WI38 (cell line): ENCODE data around the gene HAVCR1.
"Not testable (repeated sequence)": the region's sequence is repeated elsewhere in the genome, so short reads cannot be mapped to it uniquely, and the experiment has no call there.

Experiments
- H3K4me3 ChIP-seq: 2 replicates; pipeline ENCODE4 v1.5.1; 2011; ENCODE audit warnings: low read depth, mild to moderate bottlenecking, control low read depth, low read length
- TF ChIP-seq, protein P1 (sequence below): IDR thresholded peaks from 2 replicates; pipeline ENCODE4 v1.5.1; 2012; ENCODE audit warnings: low read depth, mild to moderate bottlenecking, control low read depth, low read length

Gene HAVCR1

GRCh38 chr5:157050050-157050449 is 8.9 kb downstream of the HAVCR1 start:
- TF ChIP-seq, protein P1, sequence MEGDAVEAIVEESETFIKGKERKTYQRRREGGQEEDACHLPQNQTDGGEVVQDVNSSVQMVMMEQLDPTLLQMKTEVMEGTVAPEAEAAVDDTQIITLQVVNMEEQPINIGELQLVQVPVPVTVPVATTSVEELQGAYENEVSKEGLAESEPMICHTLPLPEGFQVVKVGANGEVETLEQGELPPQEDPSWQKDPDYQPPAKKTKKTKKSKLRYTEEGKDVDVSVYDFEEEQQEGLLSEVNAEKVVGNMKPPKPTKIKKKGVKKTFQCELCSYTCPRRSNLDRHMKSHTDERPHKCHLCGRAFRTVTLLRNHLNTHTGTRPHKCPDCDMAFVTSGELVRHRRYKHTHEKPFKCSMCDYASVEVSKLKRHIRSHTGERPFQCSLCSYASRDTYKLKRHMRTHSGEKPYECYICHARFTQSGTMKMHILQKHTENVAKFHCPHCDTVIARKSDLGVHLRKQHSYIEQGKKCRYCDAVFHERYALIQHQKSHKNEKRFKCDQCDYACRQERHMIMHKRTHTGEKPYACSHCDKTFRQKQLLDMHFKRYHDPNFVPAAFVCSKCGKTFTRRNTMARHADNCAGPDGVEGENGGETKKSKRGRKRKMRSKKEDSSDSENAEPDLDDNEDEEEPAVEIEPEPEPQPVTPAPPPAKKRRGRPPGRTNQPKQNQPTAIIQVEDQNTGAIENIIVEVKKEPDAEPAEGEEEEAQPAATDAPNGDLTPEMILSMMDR = no peak
- H3K4me3 ChIP-seq = no peak overlapping the region

GRCh38 chr5:157049605-157050004 is 9.3 kb downstream of the HAVCR1 start:
- no peak overlapping the region for H3K4me3 ChIP-seq
- TF ChIP-seq, protein P1 = no peak

DNA sequence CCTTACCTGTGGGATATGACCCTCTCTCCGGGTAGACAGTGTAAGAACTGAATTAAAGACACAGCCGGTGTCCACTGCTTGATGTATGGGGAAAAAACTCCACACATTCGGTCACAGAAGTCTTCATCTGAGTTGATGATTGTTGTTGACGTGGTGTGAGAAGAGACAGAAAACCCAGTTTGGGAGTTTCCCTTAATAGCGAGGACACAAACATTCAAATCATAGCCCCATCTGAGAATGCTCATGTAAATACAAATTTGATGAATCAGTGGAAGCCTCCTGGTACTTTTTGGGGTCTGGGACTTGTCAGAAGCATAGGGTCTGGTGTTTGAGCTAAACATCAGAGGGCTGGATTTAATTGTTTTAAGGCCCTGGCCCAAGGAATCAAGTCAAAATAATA is 11.0 kb downstream of the HAVCR1 start:
- no peak overlapping the region for H3K4me3 ChIP-seq
- TF ChIP-seq, protein P1 = no peak

- H3K4me3 ChIP-seq = not testable (repeated sequence)
Measured at GRCh38 chr5:157047016-157047415, 11.9 kb downstream of the HAVCR1 start.

- TF ChIP-seq, protein P1 = no peak
Measured at GRCh38 chr5:157046041-157046440, 12.9 kb downstream of the HAVCR1 start.

GRCh38 chr5:157045601-157046000 is 13.3 kb downstream of the HAVCR1 start:
- TF ChIP-seq, protein P1 = no peak
- H3K4me3 ChIP-seq = no peak overlapping the region

More at GRCh38 chr5:157046041-157046440, 12.9 kb downstream of the HAVCR1 start:
- H3K4me3 ChIP-seq = no peak overlapping the region

DNA sequence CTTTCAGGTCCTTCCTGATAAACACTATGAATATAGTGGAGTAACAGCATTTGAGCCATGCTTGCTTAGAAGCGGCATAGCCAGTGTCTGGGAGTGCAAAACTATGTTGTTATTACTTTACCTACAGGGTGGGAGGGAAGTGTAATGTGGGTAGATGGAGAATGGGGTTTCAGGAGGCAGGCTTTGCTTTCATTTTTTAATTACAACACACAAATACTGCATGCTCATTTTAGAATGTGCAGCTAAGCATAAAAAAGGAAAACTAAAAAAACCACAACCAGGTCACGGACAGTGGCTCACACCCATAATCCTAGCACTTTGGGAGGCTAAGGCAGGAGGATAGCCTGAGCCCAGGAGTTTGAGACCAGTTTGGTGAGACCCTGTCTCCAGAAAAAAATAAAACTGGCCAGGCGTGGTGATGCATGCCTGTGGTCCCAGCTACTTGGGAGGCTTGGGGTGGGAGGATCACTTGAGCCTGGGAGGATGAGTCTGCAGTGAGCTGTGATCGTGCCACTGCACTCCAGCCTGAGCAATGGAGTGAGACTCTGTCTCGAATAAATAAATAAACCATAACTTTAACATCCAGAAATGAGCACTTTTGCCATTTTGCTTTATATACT is 20.2 kb downstream of the HAVCR1 start:
- TF ChIP-seq, protein P1 = no peak

DNA sequence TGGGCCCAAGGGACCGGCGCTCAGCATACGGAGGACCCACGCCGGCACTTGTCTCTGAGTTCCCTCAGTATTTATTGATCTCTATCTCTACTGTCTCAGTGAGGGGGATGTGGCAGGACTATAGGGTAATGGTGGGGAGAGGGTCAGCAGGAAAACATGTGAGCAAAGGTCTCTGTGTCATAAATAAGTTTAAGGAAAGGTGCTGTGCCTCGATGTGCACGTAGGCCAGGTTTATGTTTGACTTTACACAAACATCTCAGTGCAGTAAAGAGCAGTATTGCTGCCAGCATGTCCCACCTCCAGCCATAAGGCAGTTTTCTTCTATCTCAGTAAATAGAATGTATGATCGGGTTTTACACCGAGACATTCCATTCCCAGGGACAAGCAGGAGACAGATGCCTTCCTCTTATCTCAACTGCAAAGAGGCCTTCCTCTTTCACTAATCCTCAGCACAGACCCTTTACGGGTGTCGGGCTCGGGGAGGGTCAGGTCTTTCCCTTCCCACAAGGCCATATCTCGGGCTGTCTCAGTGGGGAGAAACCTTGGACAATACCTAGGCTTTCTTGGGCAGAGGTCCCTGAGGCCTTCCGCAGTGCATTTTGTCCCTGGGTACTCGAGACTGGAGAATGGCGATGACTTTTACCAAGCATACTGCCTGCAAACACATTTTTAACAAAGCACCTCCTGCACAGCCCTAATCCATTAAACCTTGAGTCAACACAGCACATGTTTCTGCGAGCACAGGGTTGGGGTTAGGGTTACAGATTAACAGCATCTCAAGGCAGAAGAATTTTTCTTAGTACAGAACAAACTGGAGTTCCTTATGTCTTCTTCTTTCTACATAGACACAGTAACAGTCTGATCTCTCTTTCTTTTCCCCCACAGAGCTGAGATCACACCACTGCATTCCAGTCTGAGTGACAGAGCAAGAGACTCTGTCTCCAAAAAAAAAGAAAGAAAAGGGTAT is 24.5 kb downstream of the HAVCR1 start:
- not testable (repeated sequence) for H3K4me3 ChIP-seq

More for the DNA sequence above, 20.2 kb downstream of the HAVCR1 start:
- no peak overlapping the region for H3K4me3 ChIP-seq
